ENCODE results near the gene PRKCE.

GRCh38 chr2:46009315-46009714 lies 357.8 kb downstream of the PRKCE start:
- TF ChIP-seq CTCF (IDR thresholded peaks at IDR 0.05) (no peak), EZH2 (IDR thresholded peaks at IDR 0.05; ENCODE audit: borderline replicate concordance, insufficient read depth, low read depth, low read length, poor library complexity, severe bottlenecking) (no peak)
